GM12872 (cell line): ENCODE measurements around the gene MCAT.

Source experiments
- CTCF ChIP-seq: IDR thresholded peaks from 3 replicates; pipeline ENCODE4 v1.5.1; 2011; ENCODE audit warnings: low read depth, mild to moderate bottlenecking, low read length, moderate library complexity; ENCODE audit not compliant: insufficient read depth

The MCAT gene

GRCh38 chr22:43090130-43090789 is 52.9 kb downstream of the MCAT start:
- peak; percentile 58 for TF ChIP-seq CTCF

- TF ChIP-seq CTCF, result peak; percentile 23; the same call in 1 of the 3 replicates
Observed at GRCh38 chr22:43088984-43089717, 54.0 kb downstream of the MCAT start, which contains the start of gene TTLL1. Gene TTLL1, minus strand, starts transcription at chr22:43089391. Its CDS starts 13,805 bp downstream, at chr22:43075586.

DNA sequence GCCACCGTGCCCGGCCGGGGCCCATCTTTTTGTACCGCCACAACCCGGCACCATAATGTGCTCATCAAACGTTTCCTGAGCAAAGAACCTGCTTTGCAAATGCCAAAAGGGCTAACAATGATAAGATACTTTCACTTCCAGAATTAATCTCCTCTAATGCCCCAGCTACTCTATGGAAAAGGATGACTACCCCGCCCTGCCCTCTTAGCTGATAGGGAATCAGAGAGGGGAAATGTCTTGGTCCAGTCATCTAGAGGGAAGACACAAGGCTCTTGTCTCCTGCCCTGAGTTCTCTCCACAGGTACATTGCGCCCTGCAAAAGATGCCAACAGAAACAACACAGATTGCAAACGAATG is 54.6 kb downstream of the MCAT start:
- no peak for TF ChIP-seq CTCF

DNA sequence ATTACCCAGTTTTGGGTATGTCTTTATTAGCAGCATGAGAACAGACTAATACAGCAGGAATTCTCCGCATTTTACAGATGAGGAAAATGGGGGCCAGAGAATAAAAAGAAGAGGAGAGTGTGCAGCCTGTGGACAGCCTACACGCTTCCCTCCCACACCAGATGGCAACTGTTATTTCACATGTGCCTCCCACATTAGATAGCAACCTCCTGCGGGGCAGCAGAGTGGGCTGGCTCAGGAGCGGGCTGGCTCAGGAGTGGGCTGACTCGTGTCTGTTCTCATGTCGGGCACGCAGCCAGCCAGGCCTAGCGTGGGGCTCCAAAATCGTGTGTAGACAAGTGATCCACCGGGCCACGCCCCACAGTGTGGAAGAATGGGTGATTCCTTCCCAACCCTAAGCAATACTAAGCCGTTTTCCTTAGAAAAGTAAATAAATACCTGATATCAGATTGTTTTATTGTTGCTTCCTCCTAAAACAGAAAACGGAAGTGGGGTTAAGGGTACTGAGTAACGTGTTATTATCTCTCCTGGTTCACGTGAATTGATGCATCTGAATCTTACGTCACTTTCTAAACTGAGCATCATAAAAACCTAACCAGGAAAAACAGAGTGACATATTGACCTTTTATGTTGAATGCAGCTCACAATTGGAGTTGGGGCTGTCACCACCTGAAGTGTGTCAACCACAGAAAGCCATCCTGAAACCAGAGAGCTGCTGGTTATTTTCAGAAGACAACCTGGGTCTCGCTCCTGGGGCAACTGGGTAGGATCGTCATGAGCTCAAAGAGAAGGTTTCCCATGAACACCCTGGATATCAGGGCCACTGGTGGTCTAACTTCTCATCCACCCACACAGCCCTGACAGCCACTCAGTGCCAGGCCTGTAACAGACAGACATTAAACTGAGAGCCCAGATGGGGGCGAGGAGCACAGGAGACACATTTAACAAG is 57.3 kb downstream of the MCAT start:
- TF ChIP-seq CTCF, result no peak
